Measurements from ENCODE around the gene HAP1. TPM values are rescaled to one million over a fixed set of nuclear protein-coding genes. Genes with fewer than 3 reads are reported as not detected.

Gene HAP1
- total RNA-seq, 2 experiments from 2014 or later, result 0.19 to 0.55 TPM

GRCh38 chr17:41681776-41682175 lies 52.7 kb downstream of the HAP1 start:
- H3K27ac ChIP-seq (ENCODE audit: low read depth, low read length, poor library complexity, severe bottlenecking), result no peak overlapping the region
- intact Hi-C loops (cut with micrococcal nuclease; ENCODE audit: unreplicated experiment), result loop anchor here (10.0 kb wide), 1 partner anchor 1087 kb away; no protein-coding TSS in a partner anchor
- H3K4me3 ChIP-seq (ENCODE audit: low read depth, low read length, poor library complexity, severe bottlenecking), result no peak overlapping the region
- no peaks in the 10 kb centered on the region for H3K79me2 ChIP-seq (ENCODE audit: insufficient read depth, low read depth, low read length)
- no peak overlapping the region for H2AFZ ChIP-seq (ENCODE audit: low read length)
- H3K9me3 ChIP-seq (ENCODE audit: low read length), result no peaks in the 10 kb centered on the region
- POLR2A ChIA-PET, result interaction anchor here (1.0 kb wide), 1 partner anchor 14 kb away, joined by 3 read pairs; no protein-coding TSS in a partner anchor
- no peaks in the 10 kb centered on the region for H3K9me2 ChIP-seq (ENCODE audit: insufficient read depth, low read length)
- H3K36me3 ChIP-seq (ENCODE audit: insufficient read depth, low read length), result no peaks in the 10 kb centered on the region
- CTCF ChIA-PET (ENCODE audit: unreplicated experiment), result interaction anchor here (0.6 kb wide), 1 partner anchor 34 kb away, joined by 3 read pairs; no protein-coding TSS in a partner anchor
- H3K4me1 ChIP-seq (ENCODE audit: insufficient read depth, low read length, poor library complexity, severe bottlenecking), result peaks cover 9% of the 10 kb centered on the region
- H4K20me1 ChIP-seq (ENCODE audit: insufficient read depth, low read length), result no peaks in the 10 kb centered on the region
- no peak for DNase-seq (ENCODE audit: low spot score)
- no TSS peak for BruUV-seq (replicated peaks)
- H3K4me2 ChIP-seq (ENCODE audit: low read length), result no peak overlapping the region
- TF ChIP-seq EZH2phosphoT487 (IDR thresholded peaks at IDR 0.05; ENCODE audit: borderline replicate concordance, low read depth, low read length), result no peak
- TF ChIP-seq, protein P1, sequence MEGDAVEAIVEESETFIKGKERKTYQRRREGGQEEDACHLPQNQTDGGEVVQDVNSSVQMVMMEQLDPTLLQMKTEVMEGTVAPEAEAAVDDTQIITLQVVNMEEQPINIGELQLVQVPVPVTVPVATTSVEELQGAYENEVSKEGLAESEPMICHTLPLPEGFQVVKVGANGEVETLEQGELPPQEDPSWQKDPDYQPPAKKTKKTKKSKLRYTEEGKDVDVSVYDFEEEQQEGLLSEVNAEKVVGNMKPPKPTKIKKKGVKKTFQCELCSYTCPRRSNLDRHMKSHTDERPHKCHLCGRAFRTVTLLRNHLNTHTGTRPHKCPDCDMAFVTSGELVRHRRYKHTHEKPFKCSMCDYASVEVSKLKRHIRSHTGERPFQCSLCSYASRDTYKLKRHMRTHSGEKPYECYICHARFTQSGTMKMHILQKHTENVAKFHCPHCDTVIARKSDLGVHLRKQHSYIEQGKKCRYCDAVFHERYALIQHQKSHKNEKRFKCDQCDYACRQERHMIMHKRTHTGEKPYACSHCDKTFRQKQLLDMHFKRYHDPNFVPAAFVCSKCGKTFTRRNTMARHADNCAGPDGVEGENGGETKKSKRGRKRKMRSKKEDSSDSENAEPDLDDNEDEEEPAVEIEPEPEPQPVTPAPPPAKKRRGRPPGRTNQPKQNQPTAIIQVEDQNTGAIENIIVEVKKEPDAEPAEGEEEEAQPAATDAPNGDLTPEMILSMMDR (conservative IDR thresholded peaks at IDR 0.05; ENCODE audit: low read length), result no peak

DNA sequence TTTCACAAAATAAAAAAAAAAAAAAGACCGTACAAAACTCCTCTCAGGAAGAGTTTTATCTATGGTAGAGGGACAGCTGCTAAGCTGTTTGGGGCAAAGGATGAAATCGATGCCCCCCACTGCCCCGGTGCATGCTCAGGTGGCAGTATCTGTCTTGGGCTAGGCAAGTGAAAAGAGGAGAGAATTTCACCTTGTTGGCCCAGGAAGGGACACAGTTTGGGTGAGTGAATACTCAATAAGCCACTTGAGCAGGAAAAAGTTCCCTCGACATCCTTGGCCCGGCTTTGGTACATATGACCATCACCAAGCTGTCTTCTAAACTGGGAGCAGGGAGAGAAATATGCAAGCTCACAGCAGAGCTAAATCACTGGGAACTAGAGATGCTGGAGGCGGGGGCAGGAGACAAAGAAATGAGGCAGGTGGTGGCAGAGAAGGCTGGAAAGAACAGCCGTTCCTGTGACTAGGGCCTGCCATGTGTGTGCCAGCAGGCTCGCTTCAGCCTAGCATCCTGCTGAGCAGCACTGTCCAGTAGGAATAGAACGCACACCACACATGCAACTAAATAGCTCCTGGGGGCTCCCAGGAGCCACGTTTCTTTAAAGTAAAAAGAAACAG lies 53.9 kb downstream of the HAP1 start:
- H4K20me1 ChIP-seq (ENCODE audit: insufficient read depth, low read length), result no peaks in the 10 kb centered on the region
- no peak overlapping the region for H3K4me2 ChIP-seq (ENCODE audit: low read length)
- no peaks in the 10 kb centered on the region for H3K9me2 ChIP-seq (ENCODE audit: insufficient read depth, low read length)
- intact Hi-C loops (cut with micrococcal nuclease; ENCODE audit: unreplicated experiment), result loop anchor here (10.0 kb wide), 1 partner anchor 1086 kb away; no protein-coding TSS in a partner anchor
- no TSS peak for BruUV-seq (replicated peaks)
- TF ChIP-seq EZH2phosphoT487 (IDR thresholded peaks at IDR 0.05; ENCODE audit: borderline replicate concordance, low read depth, low read length), result no peak
- TF ChIP-seq, protein P1 (conservative IDR thresholded peaks at IDR 0.05; ENCODE audit: low read length), result no peak
- no peak overlapping the region for H3K27ac ChIP-seq (ENCODE audit: low read depth, low read length, poor library complexity, severe bottlenecking)
- H3K4me3 ChIP-seq (ENCODE audit: low read depth, low read length, poor library complexity, severe bottlenecking), result no peak overlapping the region
- ChIA-PET CTCF (ENCODE audit: unreplicated experiment) (no interaction called here), POLR2A (interaction anchor here (0.6 to 3.5 kb wide), 2 partner anchors 8 to 17 kb away, joined by 5 to 24 read pairs; partner anchors contain the start of gene EIF1)
- no peaks in the 10 kb centered on the region for H3K36me3 ChIP-seq (ENCODE audit: insufficient read depth, low read length)
- H2AFZ ChIP-seq (ENCODE audit: low read length), result no peak overlapping the region
- no peaks in the 10 kb centered on the region for H3K79me2 ChIP-seq (ENCODE audit: insufficient read depth, low read depth, low read length)
- no peak for DNase-seq (ENCODE audit: low spot score)
- H3K9me3 ChIP-seq (ENCODE audit: low read length), result no peaks in the 10 kb centered on the region
- H3K4me1 ChIP-seq (ENCODE audit: insufficient read depth, low read length, poor library complexity, severe bottlenecking), result peaks cover 15% of the 10 kb centered on the region

Data from OCI-LY7 (cell line).